HCT116 (cell line): ENCODE results near the gene TMEM135. TPM values are rescaled to one million over a fixed set of nuclear protein-coding genes. Genes with fewer than 3 reads are reported as not detected.

Experiments
- ATAC-seq: fragments of 200-7000 bp; cut with Tn5 transposase; 2 replicates; pipeline ENCODE4 v1.9.1; 2020; ENCODE audit warnings: mild to moderate bottlenecking, moderate library complexity
- BruUV-seq: library from RNA; stranded (reverse); fragments of 400-500 nt; replicated peaks from 2 replicates; lab custom pipeline; 2021; lab: Mats Ljungman, UMichigan
- CTCF ChIA-PET: fragments of 300-600 bp; sonication (Branson Sonifier 250); formaldehyde crosslinking; loops from one replicate; lab custom pipeline; 2021; ENCODE audit warnings: antibody characterized with exemption; lab: Charles Lee
- POLR2A ChIA-PET: fragments of 300-600, 350-600 bp; sonication (Branson Sonifier 250); formaldehyde crosslinking; loops from one replicate; lab custom pipeline; 2021; ENCODE audit warnings: antibody characterized with exemption; lab: Charles Lee
- RAD21 ChIA-PET, 2 experiments: fragments of 300-600 bp; sonication (Branson Sonifier 250); formaldehyde crosslinking; loops; one replicate each; lab custom pipeline; 2023; ENCODE audit warnings: low total read pairs in 2 of 2; ENCODE audit not compliant: uncharacterized antibody in 2 of 2, unreplicated experiment in 2 of 2, low non-redundant PET in 1 of 2; lab: Charles Lee
- DNase-seq: peaks from one replicate; pipeline ENCODE4 v3.0.0-alpha.2; 2010; ENCODE audit warnings: low read depth, low spot score
- H2AFZ ChIP-seq: fragments of 200-600 bp; shearing (Covaris generic), sonication (generic); 2 replicates; pipeline ENCODE4 v1.6.1; 2017; ENCODE audit warnings: low read depth, mixed run types, mixed read lengths, antibody characterized with exemption, low read length; ENCODE audit not compliant: poor library complexity, severe bottlenecking
- H3K27ac ChIP-seq: 2 replicates; pipeline ENCODE4 v1.5.1; 2012; ENCODE audit warnings: low read depth, low read length
- H3K27me3 ChIP-seq: fragments of 200-600 bp; sonication (generic); 2 replicates; pipeline ENCODE4 v1.6.1; 2016; ENCODE audit warnings: mixed run types, low read length, mixed read lengths; ENCODE audit not compliant: insufficient read depth
- H3K36me3 ChIP-seq, 2 experiments: fragments of 200-500 bp in 1 of 2; fragments of 200-600 bp in 1 of 2; sonication (Bioruptor generic) in 1 of 2; sonication (generic) in 1 of 2; 2 replicates each; pipeline versions ENCODE4 v1.5.1 to v1.6.1; 2014 to 2016; ENCODE audit warnings: low read length in 2 of 2, inconsistent platforms in 1 of 2, mixed read lengths in 1 of 2, mixed run types in 1 of 2; ENCODE audit not compliant: insufficient read depth in 2 of 2, control insufficient read depth in 1 of 2
- H3K4me1 ChIP-seq, 2 experiments: fragments of 200-600 bp in 1 of 2; sonication (generic) in 1 of 2; 2 replicates each; pipeline versions ENCODE4 v1.5.1 to v1.6.1; 2012 to 2017; ENCODE audit warnings: low read length in 2 of 2, inconsistent platforms in 1 of 2, mild to moderate bottlenecking in 1 of 2, mixed read lengths in 1 of 2, mixed run types in 1 of 2, moderate library complexity in 1 of 2; ENCODE audit not compliant: insufficient read depth in 2 of 2, control insufficient read depth in 1 of 2
- H3K4me2 ChIP-seq: fragments of 200-600 bp; sonication (generic); 2 replicates; pipeline ENCODE4 v1.6.1; 2017; ENCODE audit warnings: mixed run types, low read length, mixed read lengths
- H3K4me3 ChIP-seq, 2 experiments: fragments of 200-600 bp in 1 of 2; sonication (generic) in 1 of 2; replicated peaks in 1 of 2; 2 replicates each; pipeline ENCODE4 v1.5.1; 2011 to 2016; ENCODE audit warnings: low read length in 2 of 2, control low read depth in 1 of 2, low read depth in 1 of 2, mild to moderate bottlenecking in 1 of 2, mixed read lengths in 1 of 2, mixed run types in 1 of 2
- H3K79me2 ChIP-seq: fragments of 200-600 bp; sonication (generic); 2 replicates; pipeline ENCODE4 v1.6.1; 2017; ENCODE audit warnings: mild to moderate bottlenecking, mixed run types, low read length, moderate library complexity, mixed read lengths; ENCODE audit not compliant: insufficient read depth
- H3K9ac ChIP-seq: fragments of 200-600 bp; sonication (generic); 2 replicates; pipeline ENCODE4 v1.6.1; 2016; ENCODE audit warnings: low read length, mixed read lengths
- H3K9me2 ChIP-seq: fragments of 200-600 bp; sonication (generic), shearing (Covaris generic); 2 replicates; pipeline ENCODE4 v1.6.1; 2017; ENCODE audit warnings: mixed run types, mild to moderate bottlenecking, moderate library complexity; ENCODE audit not compliant: insufficient read depth
- H3K9me3 ChIP-seq, 2 experiments: fragments of 200-500 bp in 1 of 2; fragments of 200-600 bp in 1 of 2; sonication (Bioruptor generic) in 1 of 2; sonication (generic) in 1 of 2; 2 replicates each; pipeline ENCODE4 v1.6.1; 2014 to 2017; ENCODE audit warnings: low read length in 2 of 2, mixed read lengths in 2 of 2, inconsistent platforms in 1 of 2, low read depth in 1 of 2, mild to moderate bottlenecking in 1 of 2, mixed run types in 1 of 2, moderate library complexity in 1 of 2; ENCODE audit not compliant: control insufficient read depth in 1 of 2, insufficient read depth in 1 of 2
- H4K20me1 ChIP-seq: fragments of 200-600 bp; sonication (generic), shearing (Covaris generic); 2 replicates; pipeline ENCODE4 v1.6.1; 2017; ENCODE audit warnings: mixed run types, mild to moderate bottlenecking, moderate library complexity; ENCODE audit not compliant: insufficient read depth
- CBX3 ChIP-seq: IDR thresholded peaks from 2 replicates; pipeline ENCODE4 v1.6.1; 2012; ENCODE audit warnings: low read depth
- CEBPB ChIP-seq: IDR thresholded peaks from 2 replicates; pipeline ENCODE4 v1.6.1; 2012; ENCODE audit warnings: low read depth
- EGR1 ChIP-seq: IDR thresholded peaks from 2 replicates; pipeline ENCODE4 v1.6.1; 2012; ENCODE audit warnings: low read depth
- ELF1 ChIP-seq: IDR thresholded peaks from 2 replicates; pipeline ENCODE4 v1.6.1; 2012; ENCODE audit warnings: low read depth, borderline replicate concordance
- EZH2 ChIP-seq: fragments of 200-600 bp; sonication (generic); IDR thresholded peaks from 2 replicates; pipeline ENCODE4 v1.6.1; 2017; ENCODE audit warnings: antibody characterized with exemption, mixed run types
- EZH2phosphoT487 ChIP-seq: fragments of 200-600 bp; IDR thresholded peaks from 2 replicates; pipeline ENCODE4 v1.6.1; 2018; ENCODE audit warnings: antibody characterized with exemption, borderline replicate concordance
- FOSL1 ChIP-seq: IDR thresholded peaks from 2 replicates; pipeline ENCODE4 v1.6.1; 2012; ENCODE audit warnings: low read depth
- JUND ChIP-seq: IDR thresholded peaks from 2 replicates; pipeline ENCODE4 v1.6.1; 2012
- POLR2A ChIP-seq: IDR thresholded peaks from 2 replicates; pipeline ENCODE4 v1.7.0; 2011; ENCODE audit warnings: borderline replicate concordance; ENCODE audit not compliant: insufficient read depth, insufficient read length; ENCODE audit errors: extremely low read depth
- RAD21 ChIP-seq: IDR thresholded peaks from 2 replicates; pipeline ENCODE4 v1.6.1; 2012; ENCODE audit warnings: low read depth, mild to moderate bottlenecking
- SIN3A ChIP-seq: IDR thresholded peaks from 2 replicates; pipeline ENCODE4 v1.6.1; 2012; ENCODE audit warnings: low read depth
- SP1 ChIP-seq: IDR thresholded peaks from 2 replicates; pipeline ENCODE4 v1.6.1; 2012; ENCODE audit warnings: low read depth
- SRF ChIP-seq: IDR thresholded peaks from 2 replicates; pipeline ENCODE4 v1.6.1; 2012; ENCODE audit warnings: low read depth
- TCF7L2 ChIP-seq: IDR thresholded peaks from 2 replicates; pipeline ENCODE4 v1.7.0; 2011; ENCODE audit warnings: borderline replicate concordance, inconsistent platforms; ENCODE audit not compliant: insufficient read depth, insufficient read length; ENCODE audit errors: extremely low read depth
- intact Hi-C: fragments of 100-400 bp; cut with micrococcal nuclease; formaldehyde crosslinking; loops from 2 replicates; pipeline ENCODE4 v1.10.0; 2022
- total RNA-seq: library from RNA; stranded (reverse); gene quantifications from one replicate; pipeline ENCODE4 v1.2.1, GENCODE V29; 2021; ENCODE audit not compliant: unreplicated experiment
- TF ChIP-seq, protein P1 (sequence below): IDR thresholded peaks from 2 replicates; pipeline ENCODE4 v1.6.1; 2012; ENCODE audit warnings: low read depth
- TF ChIP-seq, protein P2 (sequence below): IDR thresholded peaks from 2 replicates; pipeline ENCODE4 v1.6.1; 2012
- TF ChIP-seq, protein P3 (sequence below): IDR thresholded peaks from 2 replicates; pipeline ENCODE4 v1.6.1; 2011; ENCODE audit warnings: mild to moderate bottlenecking, low read length, moderate library complexity; ENCODE audit not compliant: insufficient replicate concordance; ENCODE audit errors: extremely low read depth
- TF ChIP-seq, protein P4 (sequence below), 3 experiments: fragments of 200-600 bp in 1 of 3; sonication (generic) in 1 of 3; IDR thresholded peaks in 2 of 3; conservative IDR thresholded peaks in 1 of 3; 2 replicates each; pipeline ENCODE4 v1.5.1; 2012 to 2017; ENCODE audit warnings: low read depth in 2 of 3, low read length in 2 of 3, antibody characterized with exemption in 1 of 3, borderline replicate concordance in 1 of 3, control low read depth in 1 of 3, mild to moderate bottlenecking in 1 of 3, mixed read lengths in 1 of 3, mixed run types in 1 of 3, moderate library complexity in 1 of 3; ENCODE audit not compliant: insufficient read depth in 1 of 3

TMEM135 gene
- total RNA-seq, 1 experiment from 2014 or later: 50.6 TPM

DNA sequence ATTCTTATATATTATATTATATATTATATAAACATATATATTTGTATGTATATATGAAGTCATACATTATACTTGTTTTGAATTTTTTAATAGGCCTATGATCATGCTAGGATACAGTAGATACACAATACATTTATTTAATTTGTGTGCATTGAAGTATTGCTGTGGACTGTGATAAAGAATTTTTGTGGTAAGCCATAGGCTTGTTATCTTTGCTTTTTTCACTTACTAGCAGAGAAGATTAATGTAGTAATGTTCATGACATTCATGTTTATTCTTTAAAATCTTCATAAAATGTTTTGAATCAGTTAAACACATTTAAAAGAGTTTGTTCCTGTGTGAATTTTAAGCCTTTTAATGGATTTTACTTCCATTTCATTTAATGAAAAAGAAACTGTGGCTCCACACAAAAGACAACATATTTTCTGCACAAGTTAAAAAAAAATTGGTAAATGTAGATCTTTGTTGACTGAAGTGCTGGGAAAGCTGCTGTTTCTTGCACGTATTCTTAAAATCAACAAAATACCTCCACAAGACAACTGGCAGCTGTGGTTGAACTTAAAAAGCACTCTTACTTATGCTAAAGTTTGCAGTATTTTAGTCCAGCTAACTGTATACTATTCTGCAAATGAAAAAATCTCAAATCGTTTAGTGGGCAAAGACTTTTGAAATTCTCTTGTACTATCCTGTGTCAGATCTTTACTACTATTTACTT lies 156.2 kb downstream of the TMEM135 start:
- Histone ChIP-seq H3K27ac (no peak overlapping the region), H3K79me2 (no peaks in the 10 kb centered on the region), H3K9ac (no peak overlapping the region), H3K9me2 (no peaks in the 10 kb centered on the region), H3K9me3 (no peaks in the 10 kb centered on the region), H3K36me3 (no peaks in the 10 kb centered on the region), H3K4me1 (no peaks in the 10 kb centered on the region), H4K20me1 (no peaks in the 10 kb centered on the region; the same call in 1 of the 2 replicates), H2AFZ (no peak overlapping the region), H3K4me3 (no peak overlapping the region), H3K4me2 (no peak overlapping the region), H3K27me3 (no peaks in the 10 kb centered on the region)
- intact Hi-C loops: no loop called here
- RAD21 ChIA-PET: no interaction called here
- BruUV-seq: no TSS peak
- DNase-seq (no peak), ATAC-seq (no peak)
- POLR2A ChIA-PET: no interaction called here
- no peak for TF ChIP-seq ELF1
- no peak for TF ChIP-seq SRF
- no peak for TF ChIP-seq TCF7L2
- no peak for TF ChIP-seq FOSL1
- TF ChIP-seq, protein P1, sequence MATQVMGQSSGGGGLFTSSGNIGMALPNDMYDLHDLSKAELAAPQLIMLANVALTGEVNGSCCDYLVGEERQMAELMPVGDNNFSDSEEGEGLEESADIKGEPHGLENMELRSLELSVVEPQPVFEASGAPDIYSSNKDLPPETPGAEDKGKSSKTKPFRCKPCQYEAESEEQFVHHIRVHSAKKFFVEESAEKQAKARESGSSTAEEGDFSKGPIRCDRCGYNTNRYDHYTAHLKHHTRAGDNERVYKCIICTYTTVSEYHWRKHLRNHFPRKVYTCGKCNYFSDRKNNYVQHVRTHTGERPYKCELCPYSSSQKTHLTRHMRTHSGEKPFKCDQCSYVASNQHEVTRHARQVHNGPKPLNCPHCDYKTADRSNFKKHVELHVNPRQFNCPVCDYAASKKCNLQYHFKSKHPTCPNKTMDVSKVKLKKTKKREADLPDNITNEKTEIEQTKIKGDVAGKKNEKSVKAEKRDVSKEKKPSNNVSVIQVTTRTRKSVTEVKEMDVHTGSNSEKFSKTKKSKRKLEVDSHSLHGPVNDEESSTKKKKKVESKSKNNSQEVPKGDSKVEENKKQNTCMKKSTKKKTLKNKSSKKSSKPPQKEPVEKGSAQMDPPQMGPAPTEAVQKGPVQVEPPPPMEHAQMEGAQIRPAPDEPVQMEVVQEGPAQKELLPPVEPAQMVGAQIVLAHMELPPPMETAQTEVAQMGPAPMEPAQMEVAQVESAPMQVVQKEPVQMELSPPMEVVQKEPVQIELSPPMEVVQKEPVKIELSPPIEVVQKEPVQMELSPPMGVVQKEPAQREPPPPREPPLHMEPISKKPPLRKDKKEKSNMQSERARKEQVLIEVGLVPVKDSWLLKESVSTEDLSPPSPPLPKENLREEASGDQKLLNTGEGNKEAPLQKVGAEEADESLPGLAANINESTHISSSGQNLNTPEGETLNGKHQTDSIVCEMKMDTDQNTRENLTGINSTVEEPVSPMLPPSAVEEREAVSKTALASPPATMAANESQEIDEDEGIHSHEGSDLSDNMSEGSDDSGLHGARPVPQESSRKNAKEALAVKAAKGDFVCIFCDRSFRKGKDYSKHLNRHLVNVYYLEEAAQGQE: no peak
- TF ChIP-seq, protein P2, sequence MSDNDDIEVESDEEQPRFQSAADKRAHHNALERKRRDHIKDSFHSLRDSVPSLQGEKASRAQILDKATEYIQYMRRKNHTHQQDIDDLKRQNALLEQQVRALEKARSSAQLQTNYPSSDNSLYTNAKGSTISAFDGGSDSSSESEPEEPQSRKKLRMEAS: no peak
- TF ChIP-seq POLR2A: no peak
- no peak for TF ChIP-seq CEBPB
- no peak for TF ChIP-seq EZH2
- TF ChIP-seq, protein P3, sequence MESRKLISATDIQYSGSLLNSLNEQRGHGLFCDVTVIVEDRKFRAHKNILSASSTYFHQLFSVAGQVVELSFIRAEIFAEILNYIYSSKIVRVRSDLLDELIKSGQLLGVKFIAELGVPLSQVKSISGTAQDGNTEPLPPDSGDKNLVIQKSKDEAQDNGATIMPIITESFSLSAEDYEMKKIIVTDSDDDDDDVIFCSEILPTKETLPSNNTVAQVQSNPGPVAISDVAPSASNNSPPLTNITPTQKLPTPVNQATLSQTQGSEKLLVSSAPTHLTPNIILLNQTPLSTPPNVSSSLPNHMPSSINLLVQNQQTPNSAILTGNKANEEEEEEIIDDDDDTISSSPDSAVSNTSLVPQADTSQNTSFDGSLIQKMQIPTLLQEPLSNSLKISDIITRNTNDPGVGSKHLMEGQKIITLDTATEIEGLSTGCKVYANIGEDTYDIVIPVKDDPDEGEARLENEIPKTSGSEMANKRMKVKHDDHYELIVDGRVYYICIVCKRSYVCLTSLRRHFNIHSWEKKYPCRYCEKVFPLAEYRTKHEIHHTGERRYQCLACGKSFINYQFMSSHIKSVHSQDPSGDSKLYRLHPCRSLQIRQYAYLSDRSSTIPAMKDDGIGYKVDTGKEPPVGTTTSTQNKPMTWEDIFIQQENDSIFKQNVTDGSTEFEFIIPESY: no peak
- TF ChIP-seq SIN3A: no peak
- TF ChIP-seq, protein P4, sequence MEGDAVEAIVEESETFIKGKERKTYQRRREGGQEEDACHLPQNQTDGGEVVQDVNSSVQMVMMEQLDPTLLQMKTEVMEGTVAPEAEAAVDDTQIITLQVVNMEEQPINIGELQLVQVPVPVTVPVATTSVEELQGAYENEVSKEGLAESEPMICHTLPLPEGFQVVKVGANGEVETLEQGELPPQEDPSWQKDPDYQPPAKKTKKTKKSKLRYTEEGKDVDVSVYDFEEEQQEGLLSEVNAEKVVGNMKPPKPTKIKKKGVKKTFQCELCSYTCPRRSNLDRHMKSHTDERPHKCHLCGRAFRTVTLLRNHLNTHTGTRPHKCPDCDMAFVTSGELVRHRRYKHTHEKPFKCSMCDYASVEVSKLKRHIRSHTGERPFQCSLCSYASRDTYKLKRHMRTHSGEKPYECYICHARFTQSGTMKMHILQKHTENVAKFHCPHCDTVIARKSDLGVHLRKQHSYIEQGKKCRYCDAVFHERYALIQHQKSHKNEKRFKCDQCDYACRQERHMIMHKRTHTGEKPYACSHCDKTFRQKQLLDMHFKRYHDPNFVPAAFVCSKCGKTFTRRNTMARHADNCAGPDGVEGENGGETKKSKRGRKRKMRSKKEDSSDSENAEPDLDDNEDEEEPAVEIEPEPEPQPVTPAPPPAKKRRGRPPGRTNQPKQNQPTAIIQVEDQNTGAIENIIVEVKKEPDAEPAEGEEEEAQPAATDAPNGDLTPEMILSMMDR (IDR thresholded peaks at IDR 0.05 in 2 of 3, conservative IDR thresholded peaks at IDR 0.05 in 1 of 3; ENCODE audit: borderline replicate concordance in 1 of 3, insufficient read depth in 1 of 3, low read depth in 2 of 3, low read length in 2 of 3): no peak
- TF ChIP-seq SP1: no peak
- no peak for TF ChIP-seq RAD21
- TF ChIP-seq EGR1: no peak
- TF ChIP-seq CBX3: no peak
- no peak for TF ChIP-seq JUND
- TF ChIP-seq EZH2phosphoT487: no peak
- CTCF ChIA-PET: no interaction called here
